Hippocampal formation (tissue), 2 donors: ENCODE data around the gene WDR7.

Source experiments
- DNase-seq, 2 donors: peaks; one replicate each; lab custom pipeline; 2025; lab: John Stamatoyannopoulos, UW

WDR7 gene

GRCh38 chr18:56803051-56803450, 151.9 kb downstream of the WDR7 start:
- no peak for DNase-seq

GRCh38 chr18:56804395-56804794, 153.2 kb downstream of the WDR7 start:
- DNase-seq, result no peak

- no peak for DNase-seq
Measured at GRCh38 chr18:56807901-56808300, 156.7 kb downstream of the WDR7 start.

- DNase-seq, result no peak
Measured at GRCh38 chr18:56812674-56813073, 161.5 kb downstream of the WDR7 start.

- DNase-seq, result no peak
Measured at GRCh38 chr18:56815926-56816325, 164.8 kb downstream of the WDR7 start.

- no peak for DNase-seq
Measured at GRCh38 chr18:56823986-56824565, 172.9 kb downstream of the WDR7 start.

- DNase-seq, result no peak
Measured at GRCh38 chr18:56825321-56825720, 174.2 kb downstream of the WDR7 start.

GRCh38 chr18:56825878-56826277, 174.7 kb downstream of the WDR7 start:
- DNase-seq, result no peak

- DNase-seq, result no peak
Measured at GRCh38 chr18:56831988-56832387, 180.8 kb downstream of the WDR7 start.

GRCh38 chr18:56835331-56835730, 184.2 kb downstream of the WDR7 start:
- DNase-seq, result no peak

GRCh38 chr18:56836173-56836572, 185.0 kb downstream of the WDR7 start:
- no peak for DNase-seq

GRCh38 chr18:56841836-56842235, 190.7 kb downstream of the WDR7 start:
- no peak for DNase-seq

GRCh38 chr18:56843241-56843640, 192.1 kb downstream of the WDR7 start:
- DNase-seq, result no peak

- DNase-seq, result no peak
Measured at GRCh38 chr18:56844556-56844955, 193.4 kb downstream of the WDR7 start.

GRCh38 chr18:56851774-56852173, 200.6 kb downstream of the WDR7 start:
- DNase-seq, result no peak

- no peak for DNase-seq
Measured at GRCh38 chr18:56853961-56854360, 202.8 kb downstream of the WDR7 start.

GRCh38 chr18:56861244-56861643, 210.1 kb downstream of the WDR7 start:
- DNase-seq, result no peak

GRCh38 chr18:56869189-56869777, 218.1 kb downstream of the WDR7 start:
- peak; percentile 9 to 77 for DNase-seq

GRCh38 chr18:56870982-56871381, 219.8 kb downstream of the WDR7 start:
- DNase-seq, result no peak

GRCh38 chr18:56872140-56872539, 221.0 kb downstream of the WDR7 start:
- no peak for DNase-seq

GRCh38 chr18:56873441-56874140, 222.4 kb downstream of the WDR7 start:
- DNase-seq, result peak; percentile 54 to 82

- no peak for DNase-seq
Measured at GRCh38 chr18:56878711-56879110, 227.6 kb downstream of the WDR7 start.

GRCh38 chr18:56884511-56884910, 233.4 kb downstream of the WDR7 start:
- no peak for DNase-seq

- no peak for DNase-seq
Measured at GRCh38 chr18:56888978-56889377, 237.8 kb downstream of the WDR7 start.
